Glomerular visceral epithelial cell (primary cell): ENCODE data around the gene BTBD3.

ENCODE experiments used
- DNase-seq: peaks from one replicate; pipeline ENCODE4 v3.0.0-alpha.2; 2016; ENCODE audit errors: extremely low spot score

Gene BTBD3

DNA sequence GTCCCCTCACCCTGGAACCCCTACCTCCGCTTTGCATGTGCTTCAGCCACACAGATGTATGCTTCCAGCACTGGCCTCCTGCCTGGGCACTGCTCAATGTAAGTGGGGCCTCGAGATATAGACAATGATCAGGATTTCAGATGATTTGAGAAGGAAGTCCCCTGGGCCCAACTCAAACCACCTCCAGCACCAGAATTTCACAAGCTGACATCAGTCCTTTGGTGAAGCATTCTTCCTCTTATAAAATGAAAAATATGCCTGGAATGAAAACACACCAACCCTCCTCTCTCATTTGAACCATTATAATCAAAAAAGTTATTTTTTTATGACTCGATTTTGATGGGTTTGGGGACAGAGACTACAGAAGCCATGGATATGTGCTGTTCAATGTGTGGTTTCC is 48.5 kb downstream of the BTBD3 start:
- no peak for DNase-seq

DNA sequence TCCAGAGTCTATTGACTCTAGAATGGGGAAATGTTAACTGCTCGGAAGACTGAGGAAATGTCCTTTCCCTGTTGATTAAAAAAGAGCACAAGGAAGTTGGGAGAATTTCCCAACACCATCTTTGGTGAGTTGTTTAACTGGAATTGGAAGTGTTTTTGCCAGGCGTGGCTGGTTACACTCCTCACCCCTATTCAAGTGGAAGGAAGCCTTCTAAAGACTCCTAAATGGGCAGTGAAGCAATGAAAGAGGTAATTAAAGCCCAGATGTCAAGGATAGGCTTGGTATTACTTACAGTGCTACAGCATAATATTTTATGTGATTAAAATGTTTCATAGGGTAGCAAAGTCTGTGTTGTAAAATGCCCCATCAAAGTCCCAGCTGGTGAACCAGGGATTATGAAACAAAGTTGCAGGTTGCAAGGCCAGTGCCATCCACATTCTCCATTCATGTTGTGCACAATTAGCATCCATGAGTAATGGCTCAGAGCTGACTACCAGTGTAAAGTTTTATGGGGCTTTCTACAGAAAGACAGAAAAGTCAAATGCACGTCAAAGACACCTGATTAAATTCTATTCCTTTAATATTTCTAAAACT is 52.6 kb downstream of the BTBD3 start:
- no peak for DNase-seq

DNA sequence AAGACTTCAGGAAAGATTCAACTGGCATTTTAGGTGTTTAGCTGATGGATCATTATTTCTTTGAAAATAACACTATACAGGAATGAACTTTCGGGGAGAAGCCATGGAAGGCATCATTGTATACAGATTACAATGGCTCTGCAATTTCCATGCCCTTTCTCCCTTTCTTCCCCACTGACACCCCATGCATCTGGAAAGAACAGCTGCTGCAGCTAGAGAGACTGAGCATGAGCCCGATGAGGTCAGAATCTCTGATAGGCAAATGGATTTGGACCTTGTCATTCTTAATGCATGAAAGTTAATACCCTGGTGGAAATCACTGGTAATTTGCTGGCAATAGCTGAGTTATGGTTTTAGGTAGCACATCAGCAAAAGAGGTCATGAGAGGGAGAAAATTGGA is 54.8 kb downstream of the BTBD3 start:
- DNase-seq = no peak
